HCT116 (cell line): ENCODE measurements around the gene CPT1B.

Experiments
- CBX3 ChIP-seq: IDR thresholded peaks from 2 replicates; pipeline ENCODE4 v1.6.1; 2012; ENCODE audit warnings: low read depth
- CEBPB ChIP-seq: IDR thresholded peaks from 2 replicates; pipeline ENCODE4 v1.6.1; 2012; ENCODE audit warnings: low read depth
- CTCF ChIP-seq, 3 experiments: fragments of 200-600 bp in 1 of 3; sonication (generic) in 1 of 3; IDR thresholded peaks in 2 of 3; conservative IDR thresholded peaks in 1 of 3; 2 replicates each; pipeline ENCODE4 v1.5.1; 2012 to 2017; ENCODE audit warnings: low read depth in 2 of 3, low read length in 2 of 3, antibody characterized with exemption in 1 of 3, borderline replicate concordance in 1 of 3, control low read depth in 1 of 3, mild to moderate bottlenecking in 1 of 3, mixed read lengths in 1 of 3, mixed run types in 1 of 3, moderate library complexity in 1 of 3; ENCODE audit not compliant: insufficient read depth in 1 of 3
- EGR1 ChIP-seq: IDR thresholded peaks from 2 replicates; pipeline ENCODE4 v1.6.1; 2012; ENCODE audit warnings: low read depth
- ELF1 ChIP-seq: IDR thresholded peaks from 2 replicates; pipeline ENCODE4 v1.6.1; 2012; ENCODE audit warnings: low read depth, borderline replicate concordance
- EZH2 ChIP-seq: fragments of 200-600 bp; sonication (generic); IDR thresholded peaks from 2 replicates; pipeline ENCODE4 v1.6.1; 2017; ENCODE audit warnings: antibody characterized with exemption, mixed run types
- EZH2phosphoT487 ChIP-seq: fragments of 200-600 bp; IDR thresholded peaks from 2 replicates; pipeline ENCODE4 v1.6.1; 2018; ENCODE audit warnings: antibody characterized with exemption, borderline replicate concordance
- JUND ChIP-seq: IDR thresholded peaks from 2 replicates; pipeline ENCODE4 v1.6.1; 2012
- MAX ChIP-seq: IDR thresholded peaks from 2 replicates; pipeline ENCODE4 v1.6.1; 2012
- POLR2A ChIP-seq: IDR thresholded peaks from 2 replicates; pipeline ENCODE4 v1.7.0; 2011; ENCODE audit warnings: borderline replicate concordance; ENCODE audit not compliant: insufficient read depth, insufficient read length; ENCODE audit errors: extremely low read depth
- POLR2AphosphoS5 ChIP-seq: IDR thresholded peaks from 2 replicates; pipeline ENCODE4 v1.6.1; 2011; ENCODE audit warnings: mild to moderate bottlenecking, low read depth, low read length, moderate library complexity
- SIN3A ChIP-seq: IDR thresholded peaks from 2 replicates; pipeline ENCODE4 v1.6.1; 2012; ENCODE audit warnings: low read depth
- TF ChIP-seq, protein P1 (sequence below): IDR thresholded peaks from 2 replicates; pipeline ENCODE4 v1.6.1; 2012

- TF ChIP-seq CTCF (IDR thresholded peaks at IDR 0.05 in 2 of 3, conservative IDR thresholded peaks at IDR 0.05 in 1 of 3; ENCODE audit: borderline replicate concordance in 1 of 3, insufficient read depth in 1 of 3, low read depth in 2 of 3, low read length in 2 of 3) (no peak), POLR2AphosphoS5 (no peak), CEBPB (no peak), EGR1 (no peak), EZH2 (no peak), POLR2A (no peak), EZH2phosphoT487 (no peak), JUND (no peak), MAX (no peak), ELF1 (no peak), CBX3 (no peak), SIN3A (no peak)
- TF ChIP-seq, protein P1, sequence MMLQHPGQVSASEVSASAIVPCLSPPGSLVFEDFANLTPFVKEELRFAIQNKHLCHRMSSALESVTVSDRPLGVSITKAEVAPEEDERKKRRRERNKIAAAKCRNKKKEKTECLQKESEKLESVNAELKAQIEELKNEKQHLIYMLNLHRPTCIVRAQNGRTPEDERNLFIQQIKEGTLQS = no peak
Measured at GRCh38 chr22:50548040-50548920, 29.9 kb downstream of the CPT1B start.
